Measurements from ENCODE around the gene ASB16.

DNA sequence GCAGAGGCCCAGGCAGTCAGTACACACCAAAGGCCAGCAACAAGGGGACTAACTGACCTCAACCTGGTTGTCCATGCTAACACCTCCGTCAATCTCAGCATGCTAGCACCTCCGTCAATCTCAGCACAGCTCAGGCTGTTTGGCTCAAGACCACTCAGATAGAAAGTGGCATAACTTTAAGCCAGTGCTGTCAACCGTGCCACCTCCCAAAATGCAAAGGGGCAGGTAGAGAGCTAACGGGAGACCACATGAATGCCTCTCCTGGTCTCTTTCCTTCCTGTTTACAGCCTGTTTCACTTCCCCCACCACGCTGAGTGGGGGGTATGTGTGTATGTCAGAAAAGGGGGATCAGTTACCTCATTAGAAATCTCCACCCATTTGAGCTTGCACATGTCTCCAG, 45.7 kb downstream of the ASB16 start:
- TF ChIP-seq, protein P1, sequence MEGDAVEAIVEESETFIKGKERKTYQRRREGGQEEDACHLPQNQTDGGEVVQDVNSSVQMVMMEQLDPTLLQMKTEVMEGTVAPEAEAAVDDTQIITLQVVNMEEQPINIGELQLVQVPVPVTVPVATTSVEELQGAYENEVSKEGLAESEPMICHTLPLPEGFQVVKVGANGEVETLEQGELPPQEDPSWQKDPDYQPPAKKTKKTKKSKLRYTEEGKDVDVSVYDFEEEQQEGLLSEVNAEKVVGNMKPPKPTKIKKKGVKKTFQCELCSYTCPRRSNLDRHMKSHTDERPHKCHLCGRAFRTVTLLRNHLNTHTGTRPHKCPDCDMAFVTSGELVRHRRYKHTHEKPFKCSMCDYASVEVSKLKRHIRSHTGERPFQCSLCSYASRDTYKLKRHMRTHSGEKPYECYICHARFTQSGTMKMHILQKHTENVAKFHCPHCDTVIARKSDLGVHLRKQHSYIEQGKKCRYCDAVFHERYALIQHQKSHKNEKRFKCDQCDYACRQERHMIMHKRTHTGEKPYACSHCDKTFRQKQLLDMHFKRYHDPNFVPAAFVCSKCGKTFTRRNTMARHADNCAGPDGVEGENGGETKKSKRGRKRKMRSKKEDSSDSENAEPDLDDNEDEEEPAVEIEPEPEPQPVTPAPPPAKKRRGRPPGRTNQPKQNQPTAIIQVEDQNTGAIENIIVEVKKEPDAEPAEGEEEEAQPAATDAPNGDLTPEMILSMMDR (IDR thresholded peaks at IDR 0.05; ENCODE audit: low read depth, low read length, poor library complexity, severe bottlenecking): no peak
- TF ChIP-seq EZH2phosphoT487 (IDR thresholded peaks at IDR 0.05; ENCODE audit: borderline replicate concordance, low read length): no peak
